Measurements from ENCODE around the gene MEGF10.

The MEGF10 gene

GRCh38 chr5:127375544-127376091, 85.0 kb downstream of the MEGF10 start:
- DNase-seq = no peak

GRCh38 chr5:127377651-127378050, 87.1 kb downstream of the MEGF10 start:
- DNase-seq = no peak

GRCh38 chr5:127385936-127386335, 95.3 kb downstream of the MEGF10 start:
- no peak for DNase-seq

GRCh38 chr5:127386557-127386956, 96.0 kb downstream of the MEGF10 start:
- no peak for DNase-seq

GRCh38 chr5:127389601-127390000, 99.0 kb downstream of the MEGF10 start:
- DNase-seq = no peak

- DNase-seq = no peak
Observed at GRCh38 chr5:127392762-127393161, 102.2 kb downstream of the MEGF10 start.

GRCh38 chr5:127396490-127397155, 106.0 kb downstream of the MEGF10 start:
- DNase-seq = no peak

GRCh38 chr5:127398508-127398907, 107.9 kb downstream of the MEGF10 start:
- DNase-seq = no peak

- DNase-seq = no peak
Observed at GRCh38 chr5:127399068-127399467, 108.5 kb downstream of the MEGF10 start.

GRCh38 chr5:127400539-127400938, 109.9 kb downstream of the MEGF10 start:
- no peak for DNase-seq

GRCh38 chr5:127400946-127401670, 110.5 kb downstream of the MEGF10 start:
- no peak for DNase-seq

GRCh38 chr5:127402361-127402760, 111.8 kb downstream of the MEGF10 start:
- no peak for DNase-seq

- DNase-seq = no peak
Observed at GRCh38 chr5:127404190-127404589, 113.6 kb downstream of the MEGF10 start.

GRCh38 chr5:127406326-127407121, 115.9 kb downstream of the MEGF10 start:
- DNase-seq = no peak

- no peak for DNase-seq
Observed at GRCh38 chr5:127409246-127409917, 118.8 kb downstream of the MEGF10 start.

GRCh38 chr5:127409921-127410675, 119.5 kb downstream of the MEGF10 start:
- DNase-seq = no peak

- DNase-seq = no peak
Observed at GRCh38 chr5:127410959-127411358, 120.4 kb downstream of the MEGF10 start.

- DNase-seq = no peak
Observed at GRCh38 chr5:127411381-127411780, 120.8 kb downstream of the MEGF10 start.

GRCh38 chr5:127412698-127413097, 122.1 kb downstream of the MEGF10 start:
- DNase-seq = no peak

GRCh38 chr5:127415034-127415433, 124.4 kb downstream of the MEGF10 start:
- DNase-seq = no peak

GRCh38 chr5:127416906-127417305, 126.3 kb downstream of the MEGF10 start:
- DNase-seq = no peak

- peak; percentile 64 for DNase-seq
Observed at GRCh38 chr5:127417528-127417927, 126.9 kb downstream of the MEGF10 start.
